HG03135 (cell line): ENCODE measurements around the gene PF4V1.
"Not testable (repeated sequence)": the region's sequence is repeated elsewhere in the genome, so short reads cannot be mapped to it uniquely, and the experiment has no call there.

Experiments
- ATAC-seq: cut with Tn5 transposase; IDR thresholded peaks from one replicate; pipeline ENCODE4 v1.9.1; 2021; ENCODE audit warnings: mild to moderate bottlenecking, moderate library complexity; ENCODE audit not compliant: unreplicated experiment

Gene PF4V1

DNA sequence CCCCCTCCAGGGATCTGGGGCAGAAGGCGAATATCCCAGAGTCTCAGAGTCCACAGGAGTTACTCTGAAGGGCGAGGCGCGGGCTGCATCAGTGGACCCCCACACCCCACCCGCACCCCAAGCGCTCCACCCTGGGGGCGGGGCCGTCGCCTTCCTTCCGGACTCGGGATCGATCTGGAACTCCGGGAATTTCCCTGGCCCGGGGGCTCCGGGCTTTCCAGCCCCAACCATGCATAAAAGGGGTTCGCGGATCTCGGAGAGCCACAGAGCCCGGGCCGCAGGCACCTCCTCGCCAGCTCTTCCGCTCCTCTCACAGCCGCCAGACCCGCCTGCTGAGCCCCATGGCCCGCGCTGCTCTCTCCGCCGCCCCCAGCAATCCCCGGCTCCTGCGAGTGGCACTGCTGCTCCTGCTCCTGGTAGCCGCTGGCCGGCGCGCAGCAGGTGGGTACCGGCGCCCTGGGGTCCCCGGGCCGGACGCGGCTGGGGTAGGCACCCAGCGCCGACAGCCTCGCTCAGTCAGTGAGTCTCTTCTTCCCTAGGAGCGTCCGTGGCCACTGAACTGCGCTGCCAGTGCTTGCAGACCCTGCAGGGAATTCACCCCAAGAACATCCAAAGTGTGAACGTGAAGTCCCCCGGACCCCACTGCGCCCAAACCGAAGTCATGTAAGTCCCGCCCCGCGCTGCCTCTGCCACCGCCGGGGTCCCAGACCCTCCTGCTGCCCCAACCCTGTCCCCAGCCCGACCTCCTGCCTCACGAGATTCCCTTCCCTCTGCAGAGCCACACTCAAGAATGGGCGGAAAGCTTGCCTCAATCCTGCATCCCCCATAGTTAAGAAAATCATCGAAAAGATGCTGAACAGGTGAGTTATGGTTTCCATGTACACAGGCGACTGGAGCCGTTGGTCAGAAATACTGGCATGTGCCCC lies 16.3 kb downstream of the PF4V1 start, which contains the start of gene CXCL1:
CXCL1 (plus strand) TSS at position 264 of the 926 bp plus-strand sequence; CDS start at position 342, 78 bp downstream.
- no peak for ATAC-seq

DNA sequence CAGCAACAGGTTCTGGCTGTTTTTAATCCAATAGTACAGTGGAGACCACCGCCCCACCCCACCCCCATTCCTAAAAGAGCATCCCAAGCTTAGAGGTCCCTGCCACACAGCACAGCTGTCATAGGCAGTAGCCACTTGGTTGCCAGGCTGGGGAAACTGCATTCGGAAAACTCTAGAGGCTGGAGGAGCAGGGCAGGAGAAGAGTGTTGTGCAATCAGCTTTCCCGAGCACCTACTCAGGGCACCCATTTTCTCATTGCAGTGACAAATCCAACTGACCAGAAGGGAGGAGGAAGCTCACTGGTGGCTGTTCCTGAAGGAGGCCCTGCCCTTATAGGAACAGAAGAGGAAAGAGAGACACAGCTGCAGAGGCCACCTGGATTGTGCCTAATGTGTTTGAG lies 17.2 kb downstream of the PF4V1 start:
- ATAC-seq, result no peak

DNA sequence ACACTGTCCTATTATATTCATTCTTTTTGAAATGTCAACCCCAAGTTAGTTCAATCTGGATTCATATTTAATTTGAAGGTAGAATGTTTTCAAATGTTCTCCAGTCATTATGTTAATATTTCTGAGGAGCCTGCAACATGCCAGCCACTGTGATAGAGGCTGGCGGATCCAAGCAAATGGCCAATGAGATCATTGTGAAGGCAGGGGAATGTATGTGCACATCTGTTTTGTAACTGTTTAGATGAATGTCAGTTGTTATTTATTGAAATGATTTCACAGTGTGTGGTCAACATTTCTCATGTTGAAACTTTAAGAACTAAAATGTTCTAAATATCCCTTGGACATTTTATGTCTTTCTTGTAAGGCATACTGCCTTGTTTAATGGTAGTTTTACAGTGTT lies 17.7 kb downstream of the PF4V1 start:
- no peak for ATAC-seq

- ATAC-seq, result no peak
These were observed 18.6 kb downstream of the PF4V1 start for GRCh38 chr4:73871511-73872310.

- no peak for ATAC-seq
These were observed 19.4 kb downstream of the PF4V1 start for GRCh38 chr4:73872316-73873108.

GRCh38 chr4:73874386-73874785 lies 21.3 kb downstream of the PF4V1 start:
- no peak for ATAC-seq

DNA sequence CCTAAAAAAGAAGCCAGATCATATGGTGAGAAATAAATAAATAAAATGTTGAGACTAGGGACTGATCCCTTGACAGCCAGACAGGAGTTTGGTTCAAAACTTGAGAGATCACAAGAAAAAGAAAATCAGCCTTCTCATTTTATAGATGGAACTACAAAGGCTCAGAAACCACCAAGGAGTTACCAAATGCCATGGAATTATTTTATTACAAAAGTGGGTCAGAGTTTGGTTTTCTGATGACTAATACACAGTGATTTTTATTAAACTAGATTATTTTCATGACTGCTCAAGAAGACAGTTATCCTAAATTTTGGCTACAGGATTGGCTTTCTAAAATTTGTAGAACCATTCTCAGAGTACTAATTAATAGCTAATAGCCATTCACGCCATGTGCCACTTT lies 22.3 kb downstream of the PF4V1 start:
- no peak for ATAC-seq

- ATAC-seq, result no peak
These were observed 30.2 kb downstream of the PF4V1 start for GRCh38 chr4:73883306-73883705.

GRCh38 chr4:73885574-73886267 lies 32.6 kb downstream of the PF4V1 start:
- ATAC-seq, result no peak

DNA sequence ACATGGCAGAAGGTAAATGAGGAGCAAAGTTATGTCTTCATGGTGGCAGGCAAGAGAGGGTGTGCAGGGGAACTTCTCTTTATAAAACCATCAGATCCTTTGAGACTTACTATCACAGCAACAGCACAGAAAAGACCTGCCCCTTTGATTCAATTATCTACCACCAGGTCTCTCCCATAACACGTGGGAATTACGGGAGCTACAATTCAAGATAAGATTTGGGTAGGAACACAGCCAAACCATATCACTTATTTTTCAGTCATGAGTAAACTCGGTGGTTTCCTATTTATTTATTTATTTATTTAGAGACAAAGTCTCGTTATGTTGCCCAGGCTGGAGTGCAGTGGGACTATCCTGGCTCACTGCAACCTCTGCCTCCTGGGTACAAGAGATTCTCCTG lies 38.2 kb downstream of the PF4V1 start:
- no peak for ATAC-seq

DNA sequence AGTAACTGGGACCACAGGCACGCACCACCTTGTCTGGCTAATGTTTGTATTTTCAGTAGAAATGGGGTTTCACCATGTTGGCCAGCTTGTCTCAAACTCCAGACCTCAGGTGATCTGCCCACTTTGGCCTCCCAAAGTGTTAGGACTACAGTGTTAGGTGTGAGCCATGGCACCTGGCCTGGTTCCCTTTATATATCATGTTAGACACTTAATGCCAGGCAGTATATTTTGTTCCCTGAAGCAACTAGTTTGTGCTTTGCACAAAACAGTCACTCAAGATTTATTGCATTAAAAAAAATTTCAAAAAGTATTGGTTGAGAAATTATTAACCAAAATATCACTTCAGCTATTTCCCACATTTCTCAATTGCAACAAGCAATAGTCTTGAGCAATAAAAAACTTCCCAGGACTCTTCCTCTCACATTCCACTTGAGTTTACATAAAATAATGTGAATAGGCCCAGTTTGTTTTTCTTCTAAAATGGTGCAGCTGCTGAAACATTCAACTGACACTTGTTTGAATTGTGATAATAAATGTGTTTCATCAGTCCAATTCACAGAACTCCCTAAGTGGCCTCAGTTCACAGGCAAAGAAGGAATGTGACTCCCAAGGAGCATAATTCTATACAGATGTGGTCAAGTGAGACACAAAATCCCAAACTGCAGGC lies 38.8 kb downstream of the PF4V1 start:
- ATAC-seq, result no peak

GRCh38 chr4:73892966-73893365 lies 39.9 kb downstream of the PF4V1 start:
- ATAC-seq, result no peak

- ATAC-seq, result no peak
These were observed 40.9 kb downstream of the PF4V1 start for GRCh38 chr4:73894001-73894400.

DNA sequence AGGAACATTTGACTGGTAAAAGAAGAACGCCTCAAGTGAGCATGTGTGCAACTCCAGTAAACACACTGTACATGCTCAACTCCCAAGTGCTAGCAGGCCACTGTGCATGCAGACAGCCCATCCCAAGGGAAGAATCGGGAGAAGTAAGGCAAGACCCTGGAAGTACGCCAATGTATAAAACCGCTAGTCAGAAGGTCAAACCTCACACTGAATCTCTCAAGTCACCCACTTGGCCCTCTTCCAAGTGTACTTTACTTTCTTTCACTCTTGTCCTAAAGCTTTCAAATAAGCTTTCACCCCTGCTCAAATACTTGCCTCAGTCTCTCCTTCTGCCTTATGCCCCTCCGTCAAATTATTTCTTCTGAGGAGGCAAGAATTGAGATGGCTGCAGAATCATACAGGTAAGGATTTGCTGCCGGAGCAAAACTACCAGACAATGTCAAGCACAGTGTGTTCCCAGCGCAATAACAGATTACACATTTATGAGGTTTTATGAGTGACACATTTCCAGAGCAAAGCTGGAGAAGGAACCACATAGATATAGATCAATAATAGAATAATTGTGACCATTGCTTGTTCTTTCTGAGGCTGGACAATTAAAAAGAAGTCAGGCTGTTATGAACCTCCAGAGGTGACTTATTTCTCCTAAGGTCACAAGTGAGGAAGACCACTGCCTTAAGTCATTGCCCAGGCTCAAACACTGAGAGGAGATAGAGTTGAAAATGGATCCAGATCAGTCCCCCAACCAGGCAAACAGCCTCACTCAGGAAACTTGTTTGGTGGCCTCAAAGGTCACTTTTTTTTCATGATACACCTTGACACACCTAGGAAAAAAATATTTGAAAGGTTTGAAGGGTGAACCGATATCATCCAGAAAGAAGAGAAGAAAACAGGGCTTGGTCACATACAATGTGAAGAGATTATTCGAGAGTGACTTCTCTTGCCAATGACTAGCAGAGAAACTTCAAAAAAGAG lies 42.4 kb downstream of the PF4V1 start:
- no peak for ATAC-seq

DNA sequence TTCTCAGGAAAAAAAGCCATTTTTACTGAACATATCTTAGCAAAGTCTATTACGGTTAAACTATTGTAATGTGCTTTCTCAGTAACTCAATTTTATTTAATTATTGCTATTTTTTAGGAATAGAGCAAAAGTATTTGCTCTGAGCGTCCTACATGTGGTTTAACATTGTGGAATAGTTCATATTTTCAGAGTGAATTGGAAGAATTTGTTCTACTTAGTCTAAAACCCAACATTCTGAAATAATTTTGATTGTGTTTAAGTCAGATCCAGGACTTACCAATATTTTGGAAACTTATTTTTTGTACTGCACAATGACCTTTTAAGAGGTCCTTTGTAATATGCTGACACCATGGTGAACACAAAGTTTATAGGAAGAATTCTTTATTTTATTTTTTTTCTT lies 43.3 kb downstream of the PF4V1 start:
- no peak for ATAC-seq

GRCh38 chr4:73897380-73898136 lies 44.5 kb downstream of the PF4V1 start:
- no peak for ATAC-seq

GRCh38 chr4:73899338-73899737 lies 46.2 kb downstream of the PF4V1 start:
- ATAC-seq, result not testable (repeated sequence)

GRCh38 chr4:73901031-73901430 lies 47.9 kb downstream of the PF4V1 start:
- ATAC-seq, result no peak
